PC-9 (cell line): ENCODE results near the gene GALNT14. TPM values are rescaled to one million over a fixed set of nuclear protein-coding genes. Genes with fewer than 3 reads are reported as not detected.
"Not testable (repeated sequence)": the region's sequence is repeated elsewhere in the genome, so short reads cannot be mapped to it uniquely, and the experiment has no call there.

ENCODE experiments used
- Bru-seq: library from RNA; stranded (reverse); fragments of 400-500 nt; gene quantifications from one replicate; lab custom pipeline; 2021; lab: Mats Ljungman, UMichigan
- BruChase-seq, 2 experiments: library from RNA; stranded (reverse); fragments of 400-500 nt; gene quantifications; one replicate each; lab custom pipeline; 2021; lab: Mats Ljungman, UMichigan
- BruUV-seq: library from RNA; stranded (reverse); fragments of 400-500 nt; replicated peaks from 2 replicates; lab custom pipeline; 2021; lab: Mats Ljungman, UMichigan
- CTCF ChIA-PET: fragments of 300-600 bp; sonication (Branson Sonifier 250); formaldehyde crosslinking; loops from one replicate; lab custom pipeline; 2022; ENCODE audit warnings: antibody characterized with exemption; lab: Charles Lee
- POLR2A ChIA-PET: fragments of 300-600 bp; sonication (Branson Sonifier 250); formaldehyde crosslinking; loops from one replicate; lab custom pipeline; 2022; ENCODE audit warnings: antibody characterized with exemption; ENCODE audit not compliant: unreplicated experiment; lab: Charles Lee
- DNase-seq, 2 experiments: peaks; one replicate each; pipeline versions ENCODE4 v3.0.0 to v3.0.0-alpha.2; 2015 to 2022; ENCODE audit warnings: mixed read lengths in 1 of 2
- H2AFZ ChIP-seq: fragments of 200-600 bp; sonication (generic); 2 replicates; pipeline ENCODE4 v1.8.1; 2017; ENCODE audit warnings: antibody characterized with exemption
- H3F3A ChIP-seq: fragments of 200-600 bp; sonication (generic); 2 replicates; pipeline ENCODE4 v1.8.1; 2017; ENCODE audit warnings: antibody characterized with exemption, mild to moderate bottlenecking, low read depth; ENCODE audit not compliant: insufficient read depth
- H3K27ac ChIP-seq: fragments of 200-600 bp; sonication (generic); 2 replicates; pipeline ENCODE4 v1.6.1; 2016; ENCODE audit warnings: mixed run types
- H3K27me3 ChIP-seq: fragments of 200-600 bp; sonication (generic); 2 replicates; pipeline ENCODE4 v1.6.1; 2016; ENCODE audit warnings: low read depth, mixed run types; ENCODE audit not compliant: insufficient read depth
- H3K36me3 ChIP-seq: fragments of 200-600 bp; sonication (generic); 2 replicates; pipeline ENCODE4 v1.6.1; 2016; ENCODE audit warnings: low read depth, mixed run types
- H3K4me1 ChIP-seq: fragments of 200-600 bp; sonication (generic); replicated peaks from 2 replicates; pipeline ENCODE4 v1.6.1; 2016; ENCODE audit warnings: mixed run types; ENCODE audit not compliant: insufficient read depth
- H3K4me2 ChIP-seq: fragments of 200-600 bp; sonication (generic); 2 replicates; pipeline ENCODE4 v1.6.1; 2017; ENCODE audit warnings: mixed run types
- H3K4me3 ChIP-seq: fragments of 200-600 bp; sonication (generic); 2 replicates; pipeline ENCODE4 v1.6.1; 2016; ENCODE audit warnings: mixed run types
- H3K79me2 ChIP-seq: fragments of 200-600 bp; sonication (generic); 2 replicates; pipeline ENCODE4 v1.6.1; 2017; ENCODE audit warnings: low read depth, mixed run types
- H3K9me2 ChIP-seq: fragments of 200-600 bp; sonication (generic); 2 replicates; pipeline ENCODE4 v1.8.1; 2017; ENCODE audit warnings: mild to moderate bottlenecking; ENCODE audit not compliant: insufficient read depth
- H3K9me3 ChIP-seq: fragments of 200-600 bp; sonication (generic); 2 replicates; pipeline ENCODE4 v1.8.1; 2016; ENCODE audit warnings: low read depth; ENCODE audit not compliant: insufficient read depth
- H4K20me1 ChIP-seq: fragments of 200-600 bp; sonication (generic); 2 replicates; pipeline ENCODE4 v1.8.1; 2017; ENCODE audit not compliant: insufficient read depth
- CTCF ChIP-seq: fragments of 200-600 bp; sonication (generic); conservative IDR thresholded peaks from 2 replicates; pipeline ENCODE4 v1.6.1; 2017; ENCODE audit warnings: mixed run types, antibody characterized with exemption, mild to moderate bottlenecking, moderate library complexity
- EZH2 ChIP-seq: fragments of 200-600 bp; sonication (generic); IDR thresholded peaks from 2 replicates; pipeline ENCODE4 v1.8.0; 2017; ENCODE audit warnings: antibody characterized with exemption, low read depth
- intact Hi-C: fragments of 100-400 bp; cut with micrococcal nuclease; formaldehyde crosslinking; loops from one replicate; pipeline ENCODE4 v1.10.0; 2022; ENCODE audit not compliant: unreplicated experiment
- long read RNA-seq: library from polyadenylated mRNA; stranded (forward); transcript quantifications from one replicate; pipeline ENCODE4 v2.0.0, GENCODE V29; 2022
- total RNA-seq: library from RNA; stranded (reverse); gene quantifications from 2 replicates; pipeline ENCODE4 v1.2.3, GENCODE V29; 2021

The GALNT14 gene
- total RNA-seq (2.4 and 3.1 TPM in 2 replicates), Bru-seq, nascent RNA (percentile 37 among the genes with signal in this experiment), BruChase-seq, experiment 1, labeled RNA remaining after a 2-hour chase (percentile 28 among the genes with signal in this experiment), BruChase-seq, experiment 2, labeled RNA remaining after a 6-hour chase (percentile 26 among the genes with signal in this experiment)
- long read RNA-seq, transcript GALNT14-202 (15 exons, 2,733 nt) = major isoform, 6 of 7 reads
- long read RNA-seq, partial matches to known transcripts = 0 of 7 reads
- long read RNA-seq, other reads (novel, unspliced or antisense) = 1 of 7 reads

GRCh38 chr2:31138037-31138962, at the start of gene GALNT14:
Gene GALNT14, minus strand, starts transcription at chr2:31138440. Its CDS starts 354 bp downstream, at chr2:31138086.
- Histone ChIP-seq H3K27me3 (no peaks in the 10 kb centered on the region), H3K4me2 (peak within 1 kb of the TSS; percentile 76), H3F3A (peaks cover 23% of the 10 kb centered on the region; the same call in 1 of the 2 replicates), H2AFZ (peak within 1 kb of the TSS; percentile 91), H3K36me3 (no peaks in the 10 kb centered on the region), H3K4me1 (peaks cover 36% of the 10 kb centered on the region), H3K9me2 (no peaks in the 10 kb centered on the region), H3K4me3 (peak within 1 kb of the TSS; percentile 66), H3K27ac (peak within 1 kb of the TSS; percentile 36; the same call in 1 of the 2 replicates), H3K79me2 (peaks cover 40% of the 10 kb centered on the region), H4K20me1 (no peaks in the 10 kb centered on the region), H3K9me3 (no peaks in the 10 kb centered on the region)
- intact Hi-C loops = loop anchor here (10.0 kb wide), 1 partner anchor 263 kb away; no protein-coding TSS in a partner anchor
- peak; percentile 49 to 64 for DNase-seq
- BruUV-seq = no TSS peak
- TF ChIP-seq EZH2 = no peak
- TF ChIP-seq CTCF = peak; percentile 69
- POLR2A ChIA-PET = interaction anchor here (0.6 kb wide), 1 partner anchor 345 kb away, joined by 4 read pairs; no protein-coding TSS in a partner anchor
- CTCF ChIA-PET = interaction anchor here (0.8 kb wide), 1 partner anchor 195 kb away, joined by 3 read pairs; no protein-coding TSS in a partner anchor

- Histone ChIP-seq H3K79me2 (no peaks in the 10 kb centered on the region), H3K27me3 (0 out of 2 replicates have a peak, but pooled peaks cover 4% of the 10 kb centered on the region), H2AFZ (no peak overlapping the region), H3K36me3 (no peaks in the 10 kb centered on the region), H3K9me2 (no peaks in the 10 kb centered on the region), H3K4me2 (no peak overlapping the region), H3F3A (no peaks in the 10 kb centered on the region), H3K9me3 (no peaks in the 10 kb centered on the region), H3K4me1 (no peaks in the 10 kb centered on the region), H4K20me1 (no peaks in the 10 kb centered on the region), H3K4me3 (no peak overlapping the region), H3K27ac (no peak overlapping the region)
- intact Hi-C loops = no loop called here
- TF ChIP-seq CTCF (no peak), EZH2 (no peak)
- ChIA-PET CTCF (no interaction called here), POLR2A (no interaction called here)
- no TSS peak for BruUV-seq
- DNase-seq = no peak
Measured at GRCh38 chr2:31187166-31187565, 48.9 kb upstream of the GALNT14 start.

DNA sequence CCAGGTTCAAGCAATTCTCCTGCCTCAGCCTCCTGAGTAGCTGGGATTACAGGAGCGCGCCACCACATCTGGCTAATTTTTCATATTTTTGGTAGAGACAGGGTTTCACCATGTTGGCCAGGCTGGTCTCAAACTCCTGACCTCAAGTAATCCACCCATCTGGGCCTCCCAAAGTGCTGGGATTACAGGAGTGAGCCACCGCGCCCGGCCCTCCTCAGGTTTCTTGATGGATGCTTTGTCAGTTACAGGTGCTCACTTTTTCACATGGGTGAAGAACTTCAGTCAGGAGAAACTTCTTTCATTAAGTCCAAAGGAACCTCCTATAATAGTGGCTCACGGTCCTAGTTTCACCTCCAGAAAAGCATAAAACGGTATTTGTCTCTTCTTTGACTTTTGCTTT, 45.7 kb upstream of the GALNT14 start:
- not testable (repeated sequence) for DNase-seq

More for the DNA sequence above, 45.7 kb upstream of the GALNT14 start:
- POLR2A ChIA-PET, H3F3A ChIP-seq, H3K36me3 ChIP-seq, H3K4me1 ChIP-seq, H3K9me2 ChIP-seq, H3K27ac ChIP-seq, BruUV-seq, H3K4me2 ChIP-seq, H2AFZ ChIP-seq, H4K20me1 ChIP-seq, intact Hi-C loops, CTCF ChIA-PET, H3K27me3 ChIP-seq, H3K79me2 ChIP-seq, H3K9me3 ChIP-seq, H3K4me3 ChIP-seq: not testable (repeated sequence)
